Hepatocyte (in vitro differentiated cells): Measurements from ENCODE around the gene FBXW5. TPM values are rescaled to one million over a fixed set of nuclear protein-coding genes. Genes with fewer than 3 reads are reported as not detected.

ENCODE experiments used
- DNase-seq: peaks from one replicate; pipeline ENCODE4 v3.0.0-alpha.2; 2016; ENCODE audit warnings: low spot score
- H2AFZ ChIP-seq: fragments of 200-600 bp; sonication (generic); 2 replicates; pipeline ENCODE4 v1.6.0; 2016; ENCODE audit warnings: antibody characterized with exemption, mild to moderate bottlenecking
- H3K27ac ChIP-seq: fragments of 200-600 bp; sonication (generic); 2 replicates; pipeline ENCODE4 v1.5.1; 2016; ENCODE audit warnings: mild to moderate bottlenecking
- H3K27me3 ChIP-seq: fragments of 200-600 bp; sonication (generic); 2 replicates; pipeline ENCODE4 v1.6.1; 2016
- H3K36me3 ChIP-seq: fragments of 200-600 bp; sonication (generic); replicated peaks from 2 replicates; pipeline ENCODE4 v1.5.1; 2016; ENCODE audit warnings: low read depth; ENCODE audit not compliant: insufficient read depth
- H3K4me1 ChIP-seq: fragments of 200-600 bp; sonication (generic); 2 replicates; pipeline ENCODE4 v1.5.1; 2016; ENCODE audit warnings: mild to moderate bottlenecking, moderate library complexity; ENCODE audit not compliant: insufficient read depth
- H3K4me2 ChIP-seq: fragments of 200-600 bp; sonication (generic); 2 replicates; pipeline ENCODE4 v1.6.0; 2016
- H3K4me3 ChIP-seq: fragments of 200-600 bp; sonication (generic); 2 replicates; pipeline ENCODE4 v1.5.1; 2016; ENCODE audit warnings: mild to moderate bottlenecking
- H3K79me2 ChIP-seq: fragments of 200-600 bp; sonication (generic); 2 replicates; pipeline ENCODE4 v1.6.0; 2017; ENCODE audit warnings: mild to moderate bottlenecking
- H3K9me2 ChIP-seq: fragments of 200-600 bp; sonication (generic); replicated peaks from 2 replicates; pipeline ENCODE4 v1.6.0; 2017; ENCODE audit warnings: mild to moderate bottlenecking; ENCODE audit not compliant: insufficient read depth
- H3K9me3 ChIP-seq: fragments of 200-600 bp; sonication (generic); 2 replicates; pipeline ENCODE4 v1.5.1; 2016; ENCODE audit warnings: low read depth, mild to moderate bottlenecking
- H4K20me1 ChIP-seq: fragments of 200-600 bp; sonication (generic); 2 replicates; pipeline ENCODE4 v1.6.0; 2016; ENCODE audit warnings: mild to moderate bottlenecking; ENCODE audit not compliant: insufficient read depth, poor library complexity, severe bottlenecking
- CTCF ChIP-seq: fragments of 200-600 bp; sonication (generic); IDR thresholded peaks from 2 replicates; pipeline ENCODE4 v1.5.1; 2016; ENCODE audit warnings: antibody characterized with exemption, mild to moderate bottlenecking; ENCODE audit not compliant: poor library complexity
- EZH2 ChIP-seq: fragments of 200-600 bp; sonication (generic); IDR thresholded peaks from 2 replicates; pipeline ENCODE4 v1.6.1; 2016; ENCODE audit warnings: antibody characterized with exemption, mild to moderate bottlenecking, borderline replicate concordance
- EZH2phosphoT487 ChIP-seq: fragments of 200-600 bp; sonication (generic); IDR thresholded peaks from one replicate; pipeline ENCODE4 v1.6.1; 2018; ENCODE audit warnings: antibody characterized with exemption, mild to moderate bottlenecking, low read depth, moderate library complexity; ENCODE audit not compliant: unreplicated experiment, severe bottlenecking
- WGBS: methylation state at CpG from one replicate; pipeline ENCODE4 v1.1.6; 2016; ENCODE audit warnings: low lambda C conversion rate; ENCODE audit errors: missing lambda C conversion rate; 5-methylcytosine and 5-hydroxymethylcytosine counted together
- polyA plus RNA-seq: library from polyadenylated mRNA; unstranded; fragments of >200 nt; fragmentation: Nextera tagmentation; extraction: Ambion mirVana; gene quantifications from 2 replicates; pipeline ENCODE4 v1.2.1, GENCODE V29; 2016
- total RNA-seq: library from RNA; depleted of rRNA; stranded (reverse); fragments of >200 nt; gene quantifications from 2 replicates; pipeline ENCODE4 v1.2.3, GENCODE V29; 2014

Gene FBXW5
- total and polyA plus RNA-seq, 2 experiments from 2014 or later: 141 to 172 TPM

GRCh38 chr9:136978073-136978864, 33.7 kb upstream of the FBXW5 start:
- under 1% methylated on average over 20 of the region's 78 CpGs for WGBS
- H3K27ac ChIP-seq: no peak overlapping the region
- peak; percentile 79 for DNase-seq

GRCh38 chr9:136977649-136978072, 33.1 kb upstream of the FBXW5 start:
- Histone ChIP-seq H3K4me3 (peak overlapping the region; percentile 49), H3K4me1 (no peaks in the 10 kb centered on the region), H3K9me2 (no peaks in the 10 kb centered on the region), H2AFZ (peak overlapping the region; percentile 37), H3K36me3 (no peaks in the 10 kb centered on the region), H3K4me2 (peak overlapping the region; percentile 90), H3K27ac (no peak overlapping the region), H3K9me3 (no peaks in the 10 kb centered on the region), H4K20me1 (no peaks in the 10 kb centered on the region), H3K27me3 (no peaks in the 10 kb centered on the region), H3K79me2 (no peaks in the 10 kb centered on the region)
- DNase-seq: no peak
- TF ChIP-seq EZH2 (no peak), CTCF (no peak), EZH2phosphoT487 (no peak)
- 19% methylated on average over 26 of the region's 33 CpGs for WGBS

More at GRCh38 chr9:136978073-136978864, 33.7 kb upstream of the FBXW5 start:
- Histone ChIP-seq H3K4me3 (peak overlapping the region; percentile 49), H4K20me1 (no peaks in the 10 kb centered on the region), H3K4me2 (peak overlapping the region; percentile 90), H2AFZ (peak overlapping the region; percentile 37), H3K27me3 (no peaks in the 10 kb centered on the region), H3K4me1 (no peaks in the 10 kb centered on the region), H3K9me3 (no peaks in the 10 kb centered on the region), H3K9me2 (no peaks in the 10 kb centered on the region), H3K36me3 (no peaks in the 10 kb centered on the region), H3K79me2 (no peaks in the 10 kb centered on the region)
- TF ChIP-seq EZH2 (no peak), EZH2phosphoT487 (no peak), CTCF (no peak)

- TF ChIP-seq CTCF: no peak
- no peak for TF ChIP-seq EZH2
- no peak for TF ChIP-seq EZH2phosphoT487
- Histone ChIP-seq H3K4me2 (peak within 1 kb of the TSS; percentile 90), H3K9me3 (no peaks in the 10 kb centered on the region), H3K27ac (no peak within 1 kb of the TSS), H3K4me3 (peak within 1 kb of the TSS; percentile 49), H3K79me2 (no peaks in the 10 kb centered on the region), H3K27me3 (no peaks in the 10 kb centered on the region), H4K20me1 (no peaks in the 10 kb centered on the region), H3K36me3 (no peaks in the 10 kb centered on the region), H3K9me2 (no peaks in the 10 kb centered on the region), H3K4me1 (no peaks in the 10 kb centered on the region), H2AFZ (peak within 1 kb of the TSS; percentile 37)
- WGBS: 85% methylated on average over 10 of the region's 10 CpGs
- no peak for DNase-seq
Observed at GRCh38 chr9:136977223-136977622, 32.7 kb upstream of the FBXW5 start, which contains the start of gene PTGDS. PTGDS (plus strand) TSS chr9:136977504; CDS start chr9:136977579, 75 bp downstream.
